HG03066 (cell line): ENCODE data around the gene AGPS.

Experiments
- ATAC-seq: cut with Tn5 transposase; IDR thresholded peaks from one replicate; pipeline ENCODE4 v1.9.1; 2021; ENCODE audit warnings: low read depth; ENCODE audit not compliant: unreplicated experiment

AGPS gene

DNA sequence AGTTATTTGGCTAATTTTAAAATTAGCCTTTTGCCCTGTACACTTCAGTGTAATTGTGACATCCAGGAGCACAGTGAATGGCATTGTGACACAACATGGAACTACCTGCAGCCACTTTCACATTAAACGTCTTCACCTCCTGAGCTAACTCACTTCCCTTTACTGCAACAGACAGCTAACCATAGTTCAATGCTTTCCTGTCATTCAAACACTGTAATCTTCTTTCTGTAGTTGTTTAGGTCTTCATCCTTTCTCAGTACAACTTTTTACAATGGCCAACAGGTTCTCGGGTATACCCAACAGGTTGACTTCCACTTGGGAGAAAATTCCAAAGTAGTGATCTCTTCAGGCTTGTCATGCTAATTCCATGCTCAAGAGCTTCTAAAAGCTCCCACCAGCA is 8.6 kb upstream of the AGPS start:
- no peak for ATAC-seq

DNA sequence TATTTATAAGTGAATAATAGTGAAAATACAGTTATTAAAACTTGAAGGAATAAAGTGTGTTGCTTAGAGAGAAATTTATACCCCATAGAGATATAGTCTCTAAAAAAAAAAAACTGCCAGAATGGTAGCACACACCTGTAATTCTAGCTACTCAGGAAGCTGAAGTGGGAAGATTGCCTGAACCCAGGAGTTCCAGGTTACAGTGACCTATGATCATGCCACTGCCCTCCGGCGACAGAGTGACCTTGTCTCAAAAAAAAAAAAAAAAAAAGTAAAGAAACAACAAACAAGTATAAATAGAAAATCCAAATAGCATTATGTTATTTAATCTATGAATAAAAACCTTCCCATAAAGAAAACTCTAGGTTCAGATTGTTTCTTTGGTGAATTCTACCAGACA is 7.4 kb upstream of the AGPS start:
- ATAC-seq: no peak

DNA sequence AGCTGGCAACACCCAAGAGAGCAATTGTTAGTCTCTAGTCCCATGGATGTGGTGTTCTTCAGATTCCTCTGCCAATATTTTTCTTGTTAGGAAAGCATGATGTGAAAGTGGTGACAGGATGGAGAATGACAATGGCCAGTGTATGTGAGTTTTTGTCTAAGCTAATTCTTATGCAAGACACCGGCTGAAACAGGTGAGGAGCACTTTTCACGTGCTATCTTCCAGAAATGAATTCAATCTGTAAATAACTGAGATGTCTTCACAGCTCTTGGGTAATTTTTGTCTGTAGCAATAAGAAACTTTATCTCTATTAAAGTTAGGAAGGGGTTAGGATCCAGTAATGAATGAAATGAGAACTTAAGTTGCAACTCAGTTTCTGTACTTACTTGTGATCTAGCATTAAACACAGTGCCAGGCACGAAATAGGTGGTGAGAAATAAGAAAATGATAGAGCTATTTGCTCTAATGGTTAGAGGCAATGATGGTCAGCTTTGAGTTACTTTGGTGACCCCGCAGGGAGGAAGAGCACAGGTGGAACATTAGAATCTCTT is 676 bp upstream of the AGPS start:
- no peak for ATAC-seq

DNA sequence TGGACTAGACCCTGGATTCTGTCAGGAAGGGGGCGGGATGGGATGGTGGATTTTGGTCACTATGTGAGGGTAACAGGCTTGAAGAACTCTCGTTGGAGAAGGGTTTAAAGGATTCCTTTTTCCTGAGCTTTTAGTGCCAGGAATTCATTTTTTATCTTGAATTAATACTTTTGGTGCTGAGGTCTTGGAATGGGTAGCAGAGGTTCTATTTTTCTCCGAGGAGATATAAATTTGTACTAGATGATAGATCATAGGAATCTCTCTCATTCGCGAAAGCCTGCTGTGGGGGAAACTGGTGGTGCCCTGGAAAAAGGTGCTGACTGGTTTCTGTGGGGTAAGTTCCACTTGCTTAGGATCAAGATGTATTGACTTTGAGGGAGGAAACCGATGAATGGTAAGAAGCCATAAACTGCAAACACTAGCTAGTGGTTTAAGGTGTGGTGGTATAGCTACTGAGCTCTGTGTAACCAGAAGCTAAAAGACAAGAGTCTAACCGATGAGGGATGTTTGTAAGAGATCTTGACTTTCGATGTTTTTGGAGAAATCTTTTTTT is 706 bp downstream of the AGPS start:
- ATAC-seq: no peak

DNA sequence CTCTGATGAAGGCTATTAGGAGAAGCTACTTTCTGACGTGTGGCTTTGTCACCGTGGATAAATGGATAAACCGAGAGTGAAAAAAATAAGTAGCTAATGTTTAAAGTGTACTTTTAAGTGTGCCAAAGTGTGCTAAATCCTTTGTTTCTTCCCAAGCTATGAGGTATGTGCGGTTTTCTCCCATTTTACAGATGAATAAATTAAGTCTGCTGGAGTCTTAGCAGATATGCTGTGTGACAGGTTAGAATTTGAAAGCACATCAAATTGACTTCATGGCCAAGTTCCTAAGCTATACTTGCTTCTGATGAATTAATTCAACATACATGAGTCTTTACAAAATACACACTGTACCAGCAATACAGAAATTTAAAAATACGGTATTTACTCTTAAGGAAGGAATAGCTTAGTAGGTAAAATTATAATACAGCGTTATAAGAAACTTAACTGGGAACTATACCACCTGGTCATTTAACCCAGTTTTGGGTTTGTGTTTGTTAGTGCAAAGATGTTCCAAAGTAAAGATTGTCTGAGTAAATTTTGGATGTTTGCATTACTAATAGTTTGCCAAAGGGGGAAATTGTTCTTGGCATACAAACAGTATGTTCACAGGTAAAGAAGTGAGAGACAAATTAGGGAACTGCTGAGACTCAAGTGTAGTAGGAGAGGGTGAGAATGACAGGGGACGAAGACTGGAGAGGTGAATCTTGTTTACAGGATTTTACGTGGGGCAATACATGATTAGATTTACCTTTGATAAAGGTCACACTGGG is 1.4 kb downstream of the AGPS start:
- ATAC-seq: no peak

DNA sequence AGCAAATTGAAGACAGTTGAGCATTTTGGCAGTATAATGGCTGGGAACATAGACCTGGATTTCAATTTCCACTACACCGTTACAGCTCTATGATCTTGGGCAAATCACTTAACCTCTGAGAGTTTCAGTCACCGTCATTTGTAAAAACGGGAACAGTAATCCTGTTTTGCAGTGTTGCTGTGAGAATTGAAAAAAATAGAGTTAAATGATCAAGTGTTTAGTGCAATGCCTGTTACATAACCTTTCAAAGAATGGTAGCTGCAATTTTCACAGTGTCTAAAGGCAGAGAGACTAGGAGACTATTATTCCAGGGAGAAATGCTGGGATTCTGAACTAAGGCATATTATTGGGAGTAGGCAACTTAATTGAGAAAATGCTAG is 2.0 kb downstream of the AGPS start:
- no peak for ATAC-seq

DNA sequence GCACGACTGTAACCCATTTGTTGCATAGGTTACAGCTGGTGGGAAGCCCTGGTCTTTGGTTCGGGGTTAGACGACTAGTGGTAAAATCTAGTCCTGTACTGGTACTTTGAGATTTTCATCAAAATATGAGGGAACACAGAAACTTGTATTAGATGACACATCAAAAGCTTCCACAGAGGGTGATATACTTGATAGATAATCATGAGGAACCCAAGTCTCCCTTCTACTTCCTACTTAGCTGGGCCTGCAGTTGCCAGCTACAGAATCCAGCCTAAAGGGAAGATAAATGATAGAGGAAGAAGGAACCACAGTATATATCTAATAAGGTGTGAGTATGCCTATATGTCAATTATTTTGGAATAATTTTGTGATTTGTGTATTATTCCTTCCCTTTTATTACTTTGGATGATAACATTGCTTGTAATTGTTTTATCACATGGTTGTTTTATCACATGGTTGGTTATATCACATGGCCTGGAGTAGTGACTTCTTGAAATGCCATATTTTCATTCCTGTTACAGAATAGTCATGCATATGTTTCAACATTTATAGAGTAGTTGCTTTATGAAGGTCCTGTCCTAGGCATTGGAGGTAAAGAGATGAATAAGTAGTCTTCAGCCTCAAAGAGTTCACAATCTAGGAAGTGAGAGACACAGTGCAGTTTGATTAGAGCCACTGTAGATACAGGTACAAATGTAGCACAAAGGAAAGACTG is 2.9 kb downstream of the AGPS start:
- no peak for ATAC-seq

DNA sequence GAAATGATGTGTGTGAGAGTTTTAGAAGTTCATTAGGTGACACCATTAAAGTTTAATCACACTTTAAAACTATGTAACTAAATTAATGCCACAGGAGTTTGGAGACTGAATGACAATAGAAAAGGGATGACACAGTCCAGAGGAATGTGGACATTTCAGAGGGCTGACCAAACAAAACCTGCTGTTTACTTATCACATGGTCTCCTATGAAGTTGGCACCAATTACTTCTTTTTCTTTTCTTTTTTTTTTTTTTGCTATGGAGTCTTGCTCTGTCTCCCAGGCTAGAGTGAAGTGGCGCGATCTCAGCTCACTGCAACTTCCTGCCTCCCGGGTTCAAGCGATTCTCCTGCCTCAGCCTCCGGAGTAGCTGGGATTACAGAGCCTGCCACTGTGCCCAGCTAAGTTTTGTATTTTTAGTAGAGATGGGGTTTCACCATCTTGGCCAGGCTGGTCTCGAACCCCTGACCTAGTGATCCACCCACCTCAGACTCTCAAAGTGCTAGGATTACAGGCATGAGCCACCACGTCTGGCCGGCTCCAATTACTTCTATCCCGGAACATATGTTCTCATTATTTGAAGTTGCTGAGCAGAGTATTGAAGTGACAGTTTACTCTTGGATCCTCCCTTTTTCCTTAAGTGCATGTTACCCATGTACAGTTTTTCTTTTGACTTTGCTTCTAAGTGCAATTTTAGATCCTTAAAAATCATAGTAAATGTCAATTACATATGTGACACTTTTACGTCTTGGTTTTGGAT is 4.3 kb downstream of the AGPS start:
- no peak for ATAC-seq

DNA sequence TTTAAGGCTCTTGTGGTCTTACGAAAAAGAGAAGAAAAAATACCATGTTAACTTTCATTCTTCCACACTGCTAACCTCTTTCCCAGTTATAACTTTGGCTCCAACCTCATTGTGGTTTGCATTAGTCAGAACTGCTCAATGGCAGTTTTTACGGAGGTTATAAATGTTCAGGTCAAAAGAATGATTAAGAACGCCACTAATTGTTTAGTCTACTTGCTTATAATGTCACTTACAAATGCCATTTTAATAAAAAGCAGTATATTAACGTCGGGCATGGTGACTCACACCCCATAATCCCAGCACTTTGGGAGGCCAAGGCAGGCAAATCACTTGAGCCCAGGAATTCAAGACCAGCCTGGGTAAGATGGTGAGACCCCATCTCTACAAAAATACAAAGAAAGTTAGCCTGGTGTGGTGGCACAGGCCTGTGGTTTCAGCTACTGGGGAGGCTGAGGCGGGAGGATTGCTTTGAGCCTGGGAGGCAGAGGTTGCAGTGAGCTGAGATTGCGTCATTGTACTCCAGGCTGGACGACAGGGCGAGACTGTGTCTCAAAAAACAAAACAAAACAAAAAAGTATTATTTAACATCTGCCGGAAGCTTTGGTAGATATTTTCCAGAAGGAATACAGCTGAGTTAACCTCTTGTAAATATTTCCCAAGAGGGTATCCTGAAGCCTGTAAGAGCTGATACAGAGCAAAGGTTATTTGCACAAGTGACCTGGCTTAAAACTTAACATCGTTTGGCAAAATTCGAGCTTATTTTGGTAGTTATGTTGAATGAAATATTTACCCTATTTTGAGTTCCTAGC is 5.1 kb downstream of the AGPS start:
- no peak for ATAC-seq

DNA sequence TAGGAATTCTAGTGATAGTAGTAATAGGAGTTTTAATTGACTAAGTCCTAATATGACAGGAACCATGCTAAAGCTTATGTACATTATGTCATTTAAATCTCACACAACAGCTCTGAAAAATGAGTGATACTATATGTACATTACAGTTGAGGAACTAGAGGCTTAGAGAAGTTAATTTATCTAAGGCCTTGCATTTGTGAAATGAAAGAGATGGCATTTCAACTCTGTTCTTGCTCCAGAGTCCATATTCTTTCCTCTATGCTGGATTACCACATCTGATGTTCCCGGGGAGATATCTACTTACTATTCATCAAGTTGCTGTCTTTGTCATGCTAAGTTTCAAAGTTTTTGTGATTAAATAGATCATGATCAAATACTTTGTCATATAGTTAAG is 5.7 kb downstream of the AGPS start:
- ATAC-seq: no peak

DNA sequence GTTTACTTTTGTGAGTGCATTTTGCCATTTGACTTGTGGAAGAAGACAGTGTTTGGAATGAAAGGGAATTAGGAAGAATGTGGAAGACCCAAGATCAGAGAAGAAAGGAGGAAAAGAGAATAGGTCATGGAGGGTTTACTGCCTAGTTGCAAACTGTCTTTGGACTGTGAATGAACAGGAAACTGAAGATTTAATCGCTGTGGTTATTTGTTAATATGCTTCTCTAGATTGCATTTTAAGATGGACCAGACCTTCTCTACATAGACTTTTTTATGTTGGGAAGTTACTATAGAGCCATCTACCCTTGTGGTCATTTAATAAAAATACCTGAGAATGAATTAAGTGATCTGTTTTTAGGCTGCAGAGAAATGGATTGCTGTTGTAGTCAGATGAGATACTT is 6.2 kb downstream of the AGPS start:
- ATAC-seq: no peak

DNA sequence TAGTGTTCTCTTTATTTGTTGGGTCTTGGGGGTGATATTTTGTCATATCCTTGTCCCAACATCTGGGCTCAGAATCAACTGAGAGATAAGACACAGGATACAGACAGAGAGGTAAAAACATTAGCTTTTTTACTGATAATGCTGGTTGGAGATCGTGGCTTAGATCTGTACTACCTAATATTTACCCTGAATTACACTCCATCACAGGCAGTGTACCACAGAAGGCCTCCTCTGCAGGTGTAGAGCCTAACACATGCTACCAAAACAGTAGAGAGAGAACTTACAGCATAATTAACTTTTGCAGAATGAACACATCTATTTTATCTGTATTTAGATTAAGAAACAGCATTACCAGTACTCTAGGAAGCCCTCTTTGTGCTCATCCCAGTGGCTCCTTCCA is 6.8 kb downstream of the AGPS start:
- no peak for ATAC-seq

DNA sequence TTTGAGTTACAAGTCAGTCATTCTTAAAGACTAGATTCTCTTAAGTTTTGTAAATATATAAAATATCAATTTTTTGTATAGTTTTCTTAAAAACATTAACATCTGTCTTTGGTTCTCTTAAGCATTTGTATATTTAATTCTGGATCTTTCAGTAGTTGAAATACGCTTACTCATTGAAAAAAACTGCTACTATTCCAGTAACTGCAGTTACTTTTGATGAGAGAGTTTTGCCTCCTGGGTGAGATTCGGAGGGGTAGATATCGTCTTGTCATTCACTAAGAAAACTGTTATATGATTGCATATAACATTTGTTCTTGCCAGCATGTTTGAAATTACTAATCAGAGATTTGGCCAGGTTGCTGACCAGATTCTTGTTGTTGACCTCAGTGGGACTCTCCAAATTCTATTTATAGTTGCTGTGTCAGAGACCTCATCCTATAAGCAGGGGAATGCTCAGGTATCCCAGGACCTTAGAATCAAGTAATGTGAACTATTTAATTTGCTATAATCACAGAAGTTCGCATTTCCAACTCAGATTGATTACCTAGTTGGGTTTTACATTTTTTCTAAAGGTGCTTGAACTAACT is 7.9 kb downstream of the AGPS start:
- ATAC-seq: no peak

DNA sequence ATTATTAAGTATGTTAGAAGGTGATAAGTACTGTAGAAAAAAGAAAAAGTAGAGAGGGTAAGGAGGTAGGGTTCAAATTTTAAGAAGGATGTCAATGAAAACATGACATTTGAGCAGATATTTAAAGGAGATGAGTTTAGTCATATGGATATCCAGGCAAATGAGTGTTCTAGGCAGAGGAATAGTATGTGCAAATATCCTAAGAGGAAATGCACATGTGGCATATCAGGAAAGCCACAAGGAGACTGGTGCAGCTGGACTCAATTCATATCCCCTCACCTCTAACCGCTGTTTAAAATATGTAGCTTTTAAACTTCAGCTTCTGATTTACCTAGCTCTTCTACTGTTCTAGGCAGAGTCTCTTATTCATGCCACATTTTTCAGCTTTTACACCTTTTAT is 9.5 kb downstream of the AGPS start:
- no peak for ATAC-seq

DNA sequence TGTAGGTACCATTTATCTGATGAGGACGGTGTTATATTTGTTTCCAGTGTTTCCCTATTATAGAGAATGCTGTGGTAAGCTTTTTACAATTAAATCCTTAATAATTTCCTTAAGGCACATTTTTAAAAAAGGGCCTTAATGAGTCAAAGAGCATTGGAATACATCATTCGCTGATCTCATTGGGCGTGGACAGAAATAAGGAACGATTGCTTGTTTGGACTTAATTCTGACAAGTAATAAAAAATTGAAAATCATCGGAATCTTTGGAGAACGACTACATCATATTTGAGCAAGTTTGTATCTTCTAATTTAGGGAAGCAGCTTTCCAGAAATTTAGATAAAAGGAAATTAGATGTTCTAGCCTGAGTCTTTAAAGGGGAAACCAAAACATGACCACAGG is 11.3 kb downstream of the AGPS start:
- ATAC-seq: no peak

DNA sequence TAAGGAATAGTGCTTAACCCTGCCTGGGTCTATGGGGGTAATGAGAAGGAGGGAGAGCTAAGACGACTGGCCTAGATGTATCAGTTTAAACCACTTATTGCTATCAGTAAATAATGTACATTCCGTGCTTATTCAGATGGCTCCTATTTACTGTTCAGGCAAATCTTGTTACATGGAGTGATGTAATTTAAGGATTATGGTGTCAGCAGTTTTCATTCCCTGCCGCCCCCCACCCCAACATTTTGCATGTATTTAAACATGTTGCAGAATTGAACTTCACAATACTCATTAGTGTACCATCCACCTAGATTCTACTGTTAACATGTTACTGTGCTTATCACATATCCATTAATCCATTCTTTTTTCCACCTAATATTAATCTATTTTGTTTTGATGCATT is 11.7 kb downstream of the AGPS start:
- ATAC-seq: no peak

DNA sequence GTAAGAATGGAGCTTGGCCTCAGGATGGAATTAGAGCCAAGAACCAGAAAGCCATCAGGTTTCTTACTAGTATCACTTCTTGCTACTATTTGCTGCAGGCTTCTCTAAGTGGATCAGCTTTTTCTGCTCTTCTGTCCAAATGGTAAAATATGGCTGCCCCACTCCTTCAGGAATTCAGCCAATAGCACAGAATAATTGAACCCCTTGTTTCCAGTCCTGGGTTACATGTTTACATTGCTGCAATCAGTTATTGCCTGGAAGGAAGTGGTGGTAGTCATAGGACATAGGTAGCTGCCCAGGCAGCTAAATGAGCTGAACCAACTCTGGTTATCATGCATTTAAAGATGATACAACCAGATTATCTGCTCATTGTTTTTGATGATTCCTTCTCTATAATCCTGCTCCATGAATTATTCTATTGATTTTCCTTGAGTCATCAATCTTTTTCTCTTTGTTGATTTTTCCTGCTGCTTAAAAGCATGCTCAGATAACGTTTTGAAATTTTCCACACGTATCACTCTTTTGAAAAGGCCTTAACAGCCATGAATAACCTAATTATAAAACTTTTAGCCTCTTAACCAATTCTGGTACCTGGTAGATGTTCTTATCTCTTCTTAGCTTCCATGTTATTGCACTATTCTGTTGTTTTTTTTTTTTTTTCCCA is 12.6 kb downstream of the AGPS start:
- no peak for ATAC-seq

DNA sequence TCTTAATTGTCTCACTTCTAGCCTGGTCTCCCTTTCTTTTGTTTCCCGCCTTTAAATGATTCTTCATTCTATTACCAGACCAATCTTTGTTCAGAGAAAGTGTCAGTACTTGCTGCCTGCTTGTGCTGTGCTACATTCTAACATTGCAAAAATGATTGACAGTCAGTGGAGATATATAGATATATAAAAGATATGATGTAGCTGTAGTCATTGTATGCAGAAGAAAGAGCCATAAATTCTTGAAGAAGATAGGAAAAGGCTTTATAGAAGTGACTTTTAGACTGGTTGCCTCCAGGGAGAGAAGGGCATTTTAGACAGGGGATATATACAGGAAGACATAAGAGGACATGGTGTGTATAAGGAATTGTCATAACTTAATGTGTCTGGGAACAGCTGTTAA is 13.6 kb downstream of the AGPS start:
- no peak for ATAC-seq

DNA sequence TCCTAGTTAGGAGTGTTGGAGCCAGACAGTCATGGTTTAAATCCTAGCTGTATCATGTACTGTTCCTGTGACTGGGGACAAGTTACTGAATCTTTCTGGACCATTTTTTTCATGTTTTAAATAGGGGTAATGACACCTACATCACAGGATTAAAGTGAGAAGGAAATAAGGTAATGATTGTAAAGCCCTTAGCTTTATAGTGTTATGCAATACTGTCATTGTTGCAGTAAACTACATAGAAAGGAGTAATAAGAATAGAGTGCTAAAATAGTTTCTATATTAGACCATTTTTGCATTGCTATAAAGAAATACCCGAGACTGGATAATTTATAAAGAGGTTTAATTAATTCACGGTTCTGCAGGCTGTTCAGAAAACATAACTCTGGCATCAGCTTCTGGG is 14.5 kb downstream of the AGPS start:
- ATAC-seq: no peak
